HUES64 (cell line): ENCODE results near the gene HOXA13.

Source experiments
- H3K27ac ChIP-seq: 2 replicates; pipeline ENCODE4 v1.7.0; 2013; ENCODE audit warnings: low read depth, low read length, inconsistent platforms
- H3K27me3 ChIP-seq: 2 replicates; pipeline ENCODE4 v1.6.1; 2013; ENCODE audit warnings: mild to moderate bottlenecking, low read length; ENCODE audit not compliant: insufficient read depth
- H3K36me3 ChIP-seq: 2 replicates; pipeline ENCODE4 v1.6.1; 2013; ENCODE audit warnings: mild to moderate bottlenecking, low read length; ENCODE audit not compliant: insufficient read depth
- H3K4me1 ChIP-seq: 2 replicates; pipeline ENCODE4 v1.6.1; 2013; ENCODE audit warnings: mild to moderate bottlenecking, low read length, moderate library complexity; ENCODE audit not compliant: insufficient read depth
- H3K4me3 ChIP-seq: 2 replicates; pipeline ENCODE4 v1.5.1; 2013; ENCODE audit warnings: mild to moderate bottlenecking, low read length, moderate library complexity
- H3K9ac ChIP-seq: 2 replicates; pipeline ENCODE4 v1.6.1; 2013; ENCODE audit warnings: mild to moderate bottlenecking, low read depth, low read length
- H3K9me3 ChIP-seq: 2 replicates; pipeline ENCODE4 v1.6.1; 2013; ENCODE audit warnings: low read depth, low read length; ENCODE audit not compliant: insufficient read depth
- WGBS: fragments of 150-250, 120-280 bp; methylation state at CpG from one replicate; pipeline ENCODE4 v1.1.7; 2013; ENCODE audit warnings: missing lambda C conversion rate; 5-methylcytosine and 5-hydroxymethylcytosine counted together

HOXA13 gene

GRCh38 chr7:27212497-27213432 is 12.9 kb upstream of the HOXA13 start:
- peaks cover 99% of the 10 kb centered on the region for H3K27me3 ChIP-seq
- 8% methylated on average over 52 of the region's 52 CpGs for WGBS

GRCh38 chr7:27211764-27212204 is 11.9 kb upstream of the HOXA13 start:
- 29% methylated on average over 3 of the region's 3 CpGs for WGBS
- H3K4me3 ChIP-seq, result no peak overlapping the region
- H3K36me3 ChIP-seq, result no peaks in the 10 kb centered on the region
- peaks cover 100% of the 10 kb centered on the region for H3K27me3 ChIP-seq
- no peak overlapping the region for H3K9ac ChIP-seq
- H3K27ac ChIP-seq, result no peak overlapping the region
- peaks cover 11% of the 10 kb centered on the region for H3K4me1 ChIP-seq
- no peaks in the 10 kb centered on the region for H3K9me3 ChIP-seq

More at GRCh38 chr7:27212497-27213432, 12.9 kb upstream of the HOXA13 start:
- Histone ChIP-seq H3K9me3 (no peaks in the 10 kb centered on the region), H3K27ac (no peak overlapping the region), H3K9ac (no peak overlapping the region), H3K4me3 (peak overlapping the region; percentile 16; the same call in 1 of the 2 replicates), H3K4me1 (peaks cover 11% of the 10 kb centered on the region), H3K36me3 (no peaks in the 10 kb centered on the region)

DNA sequence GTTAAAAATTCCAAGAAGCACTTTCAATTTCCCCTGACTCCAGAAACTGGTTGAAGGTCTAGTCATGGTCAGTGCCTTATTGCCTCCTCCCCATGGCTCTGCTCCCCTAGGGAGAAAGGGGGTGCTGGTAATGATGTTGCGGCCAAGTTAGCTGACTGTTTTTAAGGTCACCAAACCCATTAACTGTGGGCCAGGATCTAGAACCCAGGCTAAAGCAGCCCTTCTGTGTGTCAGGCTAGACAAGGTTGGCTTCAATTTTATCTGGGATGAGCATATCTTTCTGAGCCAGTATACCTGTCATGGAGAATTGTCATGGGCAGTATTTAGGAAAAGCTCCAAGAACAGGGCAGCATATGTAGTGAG is 11.2 kb upstream of the HOXA13 start:
- Histone ChIP-seq H3K9ac (no peak overlapping the region), H3K27me3 (peaks cover 100% of the 10 kb centered on the region), H3K36me3 (no peaks in the 10 kb centered on the region), H3K9me3 (no peaks in the 10 kb centered on the region), H3K4me3 (no peak overlapping the region), H3K27ac (no peak overlapping the region), H3K4me1 (peaks cover 11% of the 10 kb centered on the region)
- 93% methylated on average over 1 of the region's 1 CpG for WGBS

DNA sequence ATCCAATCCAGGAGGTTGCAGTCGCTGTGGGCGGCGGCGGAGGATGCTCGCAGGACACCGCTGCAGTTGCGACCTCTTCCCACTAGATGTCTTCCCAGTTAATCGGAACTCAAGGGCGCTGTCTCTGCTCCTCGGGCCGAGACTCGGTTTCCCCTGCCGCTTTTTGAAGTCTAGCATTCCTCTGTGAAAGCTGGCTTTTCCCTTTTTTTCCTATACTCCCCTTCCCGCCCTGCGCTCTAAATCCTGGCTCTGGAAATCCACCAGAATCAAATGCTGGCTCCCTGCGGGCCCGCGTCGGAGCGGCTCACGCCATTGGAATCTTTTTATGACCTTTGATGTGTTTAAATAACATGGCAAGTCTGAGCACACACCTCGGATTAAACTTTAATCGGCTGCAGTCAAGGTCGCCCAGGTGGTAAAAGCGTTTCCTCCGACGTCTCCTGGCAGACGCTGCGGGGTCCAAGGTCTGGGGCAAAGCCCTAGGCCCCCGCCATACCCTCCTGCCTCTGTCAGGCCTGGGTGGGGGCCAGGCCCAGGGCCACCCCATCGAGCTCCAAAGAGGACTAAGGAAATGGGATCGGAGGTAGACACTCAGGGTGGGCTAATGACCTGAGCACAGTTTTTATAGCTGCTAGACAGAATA is 10.7 kb upstream of the HOXA13 start:
- 14% methylated on average over 32 of the region's 32 CpGs for WGBS
- H3K27ac ChIP-seq, result no peak overlapping the region
- no peak overlapping the region for H3K4me3 ChIP-seq
- peaks cover 100% of the 10 kb centered on the region for H3K27me3 ChIP-seq
- peaks cover 11% of the 10 kb centered on the region for H3K4me1 ChIP-seq
- H3K9ac ChIP-seq, result no peak overlapping the region
- H3K9me3 ChIP-seq, result no peaks in the 10 kb centered on the region
- H3K36me3 ChIP-seq, result no peaks in the 10 kb centered on the region

- Histone ChIP-seq H3K36me3 (no peaks in the 10 kb centered on the region), H3K9ac (no peak overlapping the region), H3K27ac (no peak overlapping the region), H3K4me1 (peaks cover 8% of the 10 kb centered on the region), H3K27me3 (peaks cover 100% of the 10 kb centered on the region), H3K9me3 (no peaks in the 10 kb centered on the region), H3K4me3 (no peak overlapping the region)
- 44% methylated on average over 11 of the region's 11 CpGs for WGBS
Observed at GRCh38 chr7:27209933-27210440, 10.1 kb upstream of the HOXA13 start.

- Histone ChIP-seq H3K27ac (no peak overlapping the region), H3K4me1 (no peaks in the 10 kb centered on the region; the same call in none of the 2 replicates), H3K27me3 (peaks cover 100% of the 10 kb centered on the region), H3K36me3 (no peaks in the 10 kb centered on the region), H3K9ac (no peak overlapping the region), H3K9me3 (no peaks in the 10 kb centered on the region), H3K4me3 (no peak overlapping the region)
- WGBS, result 67% methylated on average over 4 of the region's 4 CpGs
Observed at GRCh38 chr7:27208998-27209397, 9.1 kb upstream of the HOXA13 start.

DNA sequence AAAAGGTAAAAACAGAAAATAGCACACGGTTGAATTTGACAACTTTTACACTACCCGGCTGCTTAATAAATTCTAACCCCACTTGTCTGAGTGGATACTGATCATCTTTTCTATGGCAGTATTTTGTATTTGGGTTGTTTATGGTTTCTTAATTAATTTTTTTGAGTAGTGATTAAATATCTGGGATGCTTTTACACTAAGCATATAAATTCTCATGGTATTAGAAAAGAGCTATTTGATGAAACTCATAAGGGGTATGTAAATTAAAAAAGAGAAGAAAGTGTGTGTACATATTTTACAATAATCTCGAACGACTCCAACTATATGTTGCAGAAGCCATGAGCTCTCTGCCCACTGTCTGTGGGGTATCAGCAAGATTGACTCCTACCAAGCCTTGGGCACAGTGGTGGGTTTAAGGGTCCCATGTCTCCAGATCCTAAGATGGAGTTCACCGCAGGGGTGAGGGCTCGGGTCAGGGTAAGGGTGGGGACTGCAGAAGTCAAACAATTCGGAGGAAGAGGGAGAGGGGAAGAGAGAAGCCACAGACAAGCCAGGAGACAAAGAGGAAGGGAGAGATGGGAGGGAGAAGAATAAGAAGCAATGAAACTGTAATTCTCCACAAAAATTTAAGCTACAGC is 7.6 kb upstream of the HOXA13 start:
- H3K4me1 ChIP-seq, result no peaks in the 10 kb centered on the region
- no peak overlapping the region for H3K27ac ChIP-seq
- H3K4me3 ChIP-seq, result no peak overlapping the region
- no peak overlapping the region for H3K9ac ChIP-seq
- WGBS, result 23% methylated on average over 7 of the region's 7 CpGs
- H3K36me3 ChIP-seq, result no peaks in the 10 kb centered on the region
- H3K27me3 ChIP-seq, result peaks cover 100% of the 10 kb centered on the region
- no peaks in the 10 kb centered on the region for H3K9me3 ChIP-seq

- Histone ChIP-seq H3K4me1 (no peaks in the 10 kb centered on the region), H3K9me3 (no peaks in the 10 kb centered on the region), H3K27ac (no peak overlapping the region), H3K4me3 (no peak overlapping the region), H3K36me3 (no peaks in the 10 kb centered on the region), H3K9ac (no peak overlapping the region), H3K27me3 (peaks cover 100% of the 10 kb centered on the region)
- 3% methylated on average over 52 of the region's 52 CpGs for WGBS
Observed at GRCh38 chr7:27205325-27206280, 5.7 kb upstream of the HOXA13 start.

- peaks cover 100% of the 10 kb centered on the region for H3K27me3 ChIP-seq
- no peak overlapping the region for H3K4me3 ChIP-seq
- H3K9me3 ChIP-seq, result no peaks in the 10 kb centered on the region
- no peak overlapping the region for H3K27ac ChIP-seq
- WGBS, result 2% methylated on average over 41 of the region's 41 CpGs
- no peaks in the 10 kb centered on the region for H3K4me1 ChIP-seq
- no peaks in the 10 kb centered on the region for H3K36me3 ChIP-seq
- H3K9ac ChIP-seq, result no peak overlapping the region
Observed at GRCh38 chr7:27204851-27205322, 5.0 kb upstream of the HOXA13 start.

DNA sequence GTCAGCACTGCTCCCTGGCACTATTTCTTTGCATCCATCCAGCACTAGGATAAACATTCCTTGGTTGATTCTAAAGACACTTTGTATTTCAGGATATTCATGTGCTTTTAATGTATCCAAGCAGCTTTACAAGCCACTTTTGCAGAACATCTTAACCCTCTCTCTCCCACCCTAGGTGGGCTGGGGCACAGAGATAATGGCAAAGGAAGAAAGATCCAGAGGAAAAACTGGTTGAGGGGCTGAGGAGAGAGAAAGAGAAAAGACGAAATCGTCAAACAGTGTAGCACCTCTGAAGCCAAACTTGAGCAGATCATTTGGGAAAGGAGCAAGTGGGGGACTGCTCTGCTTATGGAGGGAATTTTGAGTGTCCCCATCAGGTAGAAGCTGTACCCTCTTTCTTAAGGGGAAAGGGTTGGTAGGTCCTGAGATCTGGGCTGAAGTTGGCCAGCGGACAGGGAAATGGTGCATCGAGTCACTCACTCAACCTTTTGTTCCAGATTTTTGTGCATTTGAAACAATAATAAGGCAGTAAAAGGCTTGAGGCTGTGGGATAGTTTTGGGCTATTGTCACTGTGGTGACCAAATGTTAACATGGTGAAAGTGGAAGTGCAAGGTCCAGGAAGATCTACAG is 4.2 kb upstream of the HOXA13 start:
- H3K4me1 ChIP-seq, result no peaks in the 10 kb centered on the region
- H3K36me3 ChIP-seq, result no peaks in the 10 kb centered on the region
- H3K27me3 ChIP-seq, result peaks cover 100% of the 10 kb centered on the region
- no peak overlapping the region for H3K4me3 ChIP-seq
- no peak overlapping the region for H3K9ac ChIP-seq
- H3K27ac ChIP-seq, result no peak overlapping the region
- WGBS, result 18% methylated on average over 4 of the region's 4 CpGs
- no peaks in the 10 kb centered on the region for H3K9me3 ChIP-seq
